Panc1 (cell line): ENCODE results near the gene NHP2. TPM values are rescaled to one million over a fixed set of nuclear protein-coding genes. Genes with fewer than 3 reads are reported as not detected.

Source experiments
- ATAC-seq: fragments of 200-7000 bp; cut with Tn5 transposase; 2 replicates; pipeline ENCODE4 v1.9.1; 2020; ENCODE audit warnings: mild to moderate bottlenecking, moderate library complexity
- BruUV-seq: library from RNA; stranded (reverse); fragments of 400-500 nt; replicated peaks from 2 replicates; lab custom pipeline; 2021; lab: Mats Ljungman, UMichigan
- CTCF ChIA-PET: fragments of 300-600 bp; sonication (Branson Sonifier 250); formaldehyde crosslinking; loops from one replicate; lab custom pipeline; 2022; ENCODE audit warnings: antibody characterized with exemption; lab: Charles Lee
- POLR2A ChIA-PET: fragments of 300-600 bp; sonication (Branson Sonifier 250); formaldehyde crosslinking; loops from one replicate; lab custom pipeline; 2022; ENCODE audit warnings: antibody characterized with exemption; lab: Charles Lee
- DNase-seq: peaks from one replicate; pipeline ENCODE4 v3.0.0-alpha.2; 2010; ENCODE audit warnings: low read depth, low spot score
- H3K27ac ChIP-seq: 2 replicates; pipeline ENCODE4 v1.5.1; 2011; ENCODE audit warnings: mild to moderate bottlenecking, low read length, inconsistent platforms
- H3K27me3 ChIP-seq: fragments of 200-500 bp; sonication (Bioruptor generic); 2 replicates; pipeline ENCODE4 v1.6.0; 2014; ENCODE audit warnings: low read length, inconsistent platforms; ENCODE audit not compliant: control insufficient read depth, insufficient read depth
- H3K36me3 ChIP-seq: fragments of 200-500 bp; sonication (Bioruptor generic); 2 replicates; pipeline ENCODE4 v1.5.1; 2014; ENCODE audit warnings: inconsistent platforms, mild to moderate bottlenecking, low read length, moderate library complexity; ENCODE audit not compliant: control insufficient read depth, insufficient read depth
- H3K4me1 ChIP-seq: 2 replicates; pipeline ENCODE4 v1.5.1; 2011; ENCODE audit warnings: inconsistent platforms, mild to moderate bottlenecking, low read length, moderate library complexity; ENCODE audit not compliant: control insufficient read depth, insufficient read depth
- H3K4me3 ChIP-seq, 2 experiments: 2 replicates each; pipeline ENCODE4 v1.5.1; 2011 to 2012; ENCODE audit warnings: low read depth in 2 of 2, low read length in 2 of 2, mild to moderate bottlenecking in 2 of 2, inconsistent platforms in 1 of 2, moderate library complexity in 1 of 2
- H3K9me3 ChIP-seq: fragments of 200-500 bp; sonication (Bioruptor generic); 2 replicates; pipeline ENCODE4 v1.5.1; 2014; ENCODE audit warnings: low read depth, mild to moderate bottlenecking, inconsistent platforms, low read length, moderate library complexity; ENCODE audit not compliant: control insufficient read depth, insufficient read depth
- CTCF ChIP-seq: fragments of 450-650 bp; IDR thresholded peaks from 2 replicates; pipeline ENCODE4 v1.5.1; 2017; ENCODE audit warnings: mild to moderate bottlenecking
- POLR2AphosphoS5 ChIP-seq: IDR thresholded peaks from 2 replicates; pipeline ENCODE4 v1.6.1; 2012; ENCODE audit warnings: mild to moderate bottlenecking, low read depth, low read length, moderate library complexity
- REST ChIP-seq, 2 experiments: IDR thresholded peaks; 2 replicates each; pipeline ENCODE4 v1.6.1; 2011 to 2012; ENCODE audit warnings: low read depth in 2 of 2, control low read depth in 1 of 2, low read length in 1 of 2, mild to moderate bottlenecking in 1 of 2, moderate library complexity in 1 of 2; ENCODE audit not compliant: insufficient read depth in 1 of 2
- SIN3A ChIP-seq: IDR thresholded peaks from 2 replicates; pipeline ENCODE4 v1.6.1; 2012; ENCODE audit warnings: low read depth, mild to moderate bottlenecking, low read length, moderate library complexity, borderline replicate concordance; ENCODE audit not compliant: insufficient read depth
- TCF7L2 ChIP-seq: IDR thresholded peaks from 2 replicates; pipeline ENCODE4 v1.6.1; 2011; ENCODE audit warnings: mild to moderate bottlenecking, low read depth, low read length, inconsistent platforms
- in situ Hi-C: cut with HindIII; loops from 2 replicates; pipeline ENCODE4 v1.10.0; 2016; ENCODE audit warnings: low sequenced_read_pairs, low pct_unique_long_range_greater_than_20kb
- intact Hi-C: fragments of 100-400 bp; cut with micrococcal nuclease; formaldehyde crosslinking; loops from one replicate; pipeline ENCODE4 v1.10.0; 2022; ENCODE audit not compliant: unreplicated experiment
- total RNA-seq: library from RNA; stranded (reverse); gene quantifications from one replicate; pipeline ENCODE4 v1.2.1, GENCODE V29; 2021; ENCODE audit not compliant: unreplicated experiment

The NHP2 gene
- total RNA-seq, 1 experiment from 2014 or later, result 239 TPM

GRCh38 chr5:178116143-178116885 lies 37.4 kb downstream of the NHP2 start:
- DNase-seq (no peak), ATAC-seq (no peak)
- Histone ChIP-seq H3K27ac (no peak overlapping the region), H3K4me1 (peaks cover 14% of the 10 kb centered on the region), H3K27me3 (no peaks in the 10 kb centered on the region; the same call in 1 of the 2 replicates), H3K4me3 (no peak overlapping the region), H3K36me3 (no peaks in the 10 kb centered on the region), H3K9me3 (no peaks in the 10 kb centered on the region)
- no TSS peak for BruUV-seq
- ChIA-PET CTCF (no interaction called here), POLR2A (interaction anchor here (0.6 kb wide), 1 partner anchor 12 kb away, joined by 5 read pairs; no protein-coding TSS in a partner anchor)
- in situ Hi-C loops, result no loop called here
- intact Hi-C loops, result no loop called here
- TF ChIP-seq SIN3A (no peak), POLR2AphosphoS5 (no peak), TCF7L2 (no peak)

- no peak overlapping the region for H3K4me3 ChIP-seq
- ChIA-PET CTCF (interaction anchor here (0.7 kb wide), 1 partner anchor 23 kb away, joined by 3 read pairs; no protein-coding TSS in a partner anchor), POLR2A (interaction anchor here (0.6 kb wide), 2 partner anchors 11 to 1391 kb away, joined by 3 to 5 read pairs; no protein-coding TSS in a partner anchor)
- no peaks in the 10 kb centered on the region for H3K36me3 ChIP-seq
- no peak overlapping the region for H3K27ac ChIP-seq
- no peaks in the 10 kb centered on the region; the same call in 1 of the 2 replicates for H3K27me3 ChIP-seq
- intact Hi-C loops, result no loop called here
- in situ Hi-C loops, result no loop called here
- ATAC-seq (no peak), DNase-seq (no peak)
- TF ChIP-seq TCF7L2 (no peak), SIN3A (no peak), REST (IDR thresholded peaks at IDR 0.05; ENCODE audit: insufficient read depth in 1 of 2, low read depth in 2 of 2, low read length in 1 of 2) (no peak), CTCF (no peak), POLR2AphosphoS5 (no peak)
- H3K9me3 ChIP-seq, result no peaks in the 10 kb centered on the region
- peaks cover 14% of the 10 kb centered on the region for H3K4me1 ChIP-seq
- BruUV-seq, result no TSS peak
Observed at GRCh38 chr5:178115814-178116142, 37.9 kb downstream of the NHP2 start.
